ENCODE data around the gene IDH3A.
"Not testable (repeated sequence)": the region's sequence is repeated elsewhere in the genome, so short reads cannot be mapped to it uniquely, and the experiment has no call there.

Gene IDH3A

DNA sequence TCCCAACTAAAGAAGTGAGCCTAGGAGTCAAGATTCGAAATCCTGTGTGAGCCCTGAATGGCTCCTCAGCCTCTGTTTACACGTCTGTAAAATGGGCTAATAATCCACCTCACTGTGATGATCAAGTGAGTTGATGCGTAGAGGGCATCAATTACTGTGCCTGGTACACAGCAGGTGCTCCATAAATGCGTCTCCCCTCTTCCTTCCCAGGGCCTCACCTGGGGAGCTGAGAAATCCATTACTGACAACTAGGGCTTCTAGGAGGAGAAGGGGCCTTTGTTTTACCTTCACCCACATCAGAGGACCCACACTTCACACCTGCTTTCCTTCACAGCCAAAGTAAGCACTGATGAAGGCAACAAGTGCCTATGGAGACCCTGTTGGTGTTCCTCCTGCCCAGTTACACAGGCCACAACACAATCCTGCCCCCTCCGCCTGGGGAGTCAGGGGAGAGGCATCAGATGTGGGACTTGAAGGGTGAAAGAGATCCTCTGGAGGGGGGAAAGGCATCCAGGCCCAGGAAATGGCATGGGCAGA, 19.3 kb upstream of the IDH3A start:
- DNase-seq = no peak

DNA sequence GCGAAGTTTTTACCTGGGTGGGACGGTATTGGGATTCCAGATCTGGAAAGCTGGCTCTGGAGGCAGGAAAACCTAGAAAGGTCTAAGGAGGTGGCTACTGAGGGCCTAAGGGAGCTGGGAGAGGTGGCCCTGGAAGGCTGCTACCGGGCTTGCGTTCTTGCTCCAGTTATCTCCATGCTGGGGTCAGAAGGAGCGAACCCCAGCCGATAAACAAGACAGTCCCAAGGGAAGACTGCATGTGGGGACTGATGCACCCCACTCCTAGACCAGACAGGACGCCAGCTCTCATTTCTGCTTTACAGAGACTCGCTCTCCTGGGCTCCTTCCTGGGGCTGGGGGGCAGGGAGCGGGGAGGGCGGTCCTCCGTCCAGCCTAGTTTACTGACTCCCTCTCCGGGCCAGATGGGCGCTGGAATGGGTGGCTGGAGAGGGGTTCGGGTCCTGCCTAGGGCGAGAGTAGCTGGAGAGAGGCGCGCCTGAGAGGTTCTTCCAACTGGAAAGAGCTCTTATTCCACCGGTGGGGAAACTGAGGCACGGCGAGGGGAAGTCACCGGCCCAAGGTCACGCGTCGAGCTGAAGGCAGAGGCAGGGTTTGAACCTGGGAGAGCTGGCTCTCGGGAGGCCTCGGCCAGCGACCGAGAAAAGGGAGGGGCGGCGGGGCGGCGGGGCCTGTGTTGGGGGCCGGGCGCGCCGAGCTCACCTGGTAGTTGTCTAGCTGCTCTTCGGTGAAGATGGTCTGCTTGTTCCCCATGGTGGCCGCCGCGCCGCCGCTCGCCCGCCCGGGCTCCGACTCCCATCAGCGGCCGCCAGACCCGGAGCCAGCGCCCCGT, 18.5 kb upstream of the IDH3A start:
- DNase-seq = peak; percentile 58

DNA sequence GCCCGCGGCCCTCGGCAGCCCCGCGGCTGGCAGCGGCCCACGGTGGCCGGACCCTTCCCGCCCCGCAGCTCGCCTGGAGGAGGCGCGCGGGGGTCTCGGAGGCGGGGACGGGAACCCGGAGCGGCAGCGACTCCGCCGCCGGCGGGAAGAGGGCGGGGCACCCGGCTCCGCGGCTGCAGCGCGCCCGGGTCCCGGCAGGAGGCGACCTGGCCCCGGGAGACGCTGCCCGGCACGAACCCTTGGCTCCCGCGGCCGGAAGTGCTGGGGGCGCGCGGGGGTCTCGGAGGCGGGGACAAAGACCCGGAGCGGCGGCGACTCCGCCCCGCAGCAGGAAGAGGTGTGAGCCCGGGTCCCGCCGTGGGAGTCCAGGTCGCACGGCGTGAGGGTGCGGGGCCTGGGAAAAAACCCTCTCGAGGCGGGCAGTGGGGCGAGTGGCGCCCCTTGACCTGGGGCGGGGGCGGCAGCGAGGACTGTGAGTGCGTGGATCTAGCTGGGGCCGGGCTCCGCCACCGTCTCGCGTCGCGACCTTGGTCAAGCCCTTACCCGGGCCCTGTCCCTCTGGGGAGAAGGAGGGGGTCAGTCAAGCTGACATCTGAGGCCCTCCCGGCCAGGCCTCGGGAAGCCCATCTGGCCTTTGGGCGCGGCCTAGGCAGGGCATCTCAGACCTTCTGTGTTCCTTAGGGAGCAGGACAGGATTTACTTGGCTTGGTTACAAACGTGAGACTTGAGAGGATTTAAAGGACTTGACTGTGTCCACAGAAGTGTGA, 17.7 kb upstream of the IDH3A start, which contains the start of gene CIB2:
Gene CIB2 (minus strand): TSS at position 151 of the 767 bp plus-strand sequence. CDS start 230 bp downstream, outside the sequence.
- peak; percentile 88 for DNase-seq

DNA sequence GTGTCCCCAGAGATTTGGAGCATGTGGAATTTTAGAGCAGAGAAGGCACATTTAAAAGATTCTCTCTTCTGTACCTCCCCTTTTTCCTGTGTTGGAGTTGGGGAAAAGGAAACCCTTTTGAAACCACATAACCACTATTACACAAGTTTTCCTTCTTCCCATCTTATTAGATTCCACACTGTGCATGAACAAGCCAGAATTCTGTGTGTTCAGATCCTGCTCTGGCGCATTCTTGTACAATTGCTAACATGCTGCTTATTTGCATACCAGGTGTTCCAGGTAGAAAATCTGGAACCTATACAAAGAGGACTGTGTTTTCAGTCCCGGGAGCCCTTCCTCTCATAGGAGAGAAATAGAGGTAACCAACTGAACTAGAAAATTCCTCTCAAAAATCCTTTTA, 15.4 kb upstream of the IDH3A start:
- no peak for DNase-seq

DNA sequence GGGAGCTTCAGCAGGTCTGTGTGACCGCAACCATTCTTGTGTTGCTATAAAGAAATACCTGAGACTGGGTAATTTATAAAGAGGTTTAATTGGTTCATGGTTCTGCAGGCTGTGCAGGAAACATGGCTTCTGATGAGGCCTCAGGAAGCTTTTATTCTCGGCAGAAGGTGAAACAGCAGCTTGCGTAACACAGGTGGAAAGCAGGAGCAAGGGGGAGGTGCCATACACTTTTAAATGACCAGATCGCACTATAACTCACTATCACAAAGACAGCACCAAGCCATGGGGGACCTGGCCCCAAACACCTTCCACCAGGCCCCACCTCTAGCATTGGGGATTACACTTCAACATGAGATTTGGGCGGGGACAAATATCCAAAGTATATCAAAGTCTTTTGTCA, 9.6 kb upstream of the IDH3A start:
- DNase-seq = no peak

DNA sequence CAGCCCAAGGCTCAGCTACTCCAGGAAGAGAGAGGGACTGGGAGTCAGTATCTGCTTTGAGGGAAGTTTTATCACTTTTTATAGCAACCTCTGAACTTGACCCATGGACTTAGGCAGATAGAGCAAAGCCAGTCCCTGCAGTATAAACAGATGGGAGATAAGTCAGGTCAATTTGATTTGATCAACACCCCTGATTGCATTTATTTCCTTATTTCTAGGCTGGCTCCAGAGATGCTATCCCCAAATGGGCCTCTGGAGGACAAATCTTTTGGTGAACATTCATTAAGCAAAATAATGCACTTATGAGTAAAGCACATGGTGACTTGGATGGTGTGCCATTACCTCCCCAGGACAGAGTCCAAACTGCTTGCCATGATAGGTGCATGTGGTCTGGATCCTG, 8.9 kb upstream of the IDH3A start:
- no peak for DNase-seq

DNA sequence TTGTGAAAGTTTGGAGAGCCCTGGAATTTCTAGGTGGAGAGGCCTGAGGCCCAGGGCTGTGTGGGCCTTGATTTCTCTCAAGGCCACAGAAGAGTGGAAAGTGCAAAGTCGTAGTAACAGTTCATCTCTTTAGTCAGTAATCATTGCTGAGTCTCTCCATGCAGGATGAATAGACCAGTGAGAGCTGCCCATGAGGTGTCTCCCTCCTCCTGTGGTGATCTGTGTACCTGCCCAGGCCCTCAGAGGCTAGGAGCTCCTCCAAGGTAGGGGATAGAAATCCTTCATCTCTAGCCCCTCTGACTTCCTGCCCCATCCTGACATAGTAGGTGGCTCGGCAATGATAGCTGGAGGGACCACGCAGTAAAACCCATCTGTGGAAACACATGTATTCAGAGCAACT, 6.8 kb upstream of the IDH3A start:
- DNase-seq = no peak

DNA sequence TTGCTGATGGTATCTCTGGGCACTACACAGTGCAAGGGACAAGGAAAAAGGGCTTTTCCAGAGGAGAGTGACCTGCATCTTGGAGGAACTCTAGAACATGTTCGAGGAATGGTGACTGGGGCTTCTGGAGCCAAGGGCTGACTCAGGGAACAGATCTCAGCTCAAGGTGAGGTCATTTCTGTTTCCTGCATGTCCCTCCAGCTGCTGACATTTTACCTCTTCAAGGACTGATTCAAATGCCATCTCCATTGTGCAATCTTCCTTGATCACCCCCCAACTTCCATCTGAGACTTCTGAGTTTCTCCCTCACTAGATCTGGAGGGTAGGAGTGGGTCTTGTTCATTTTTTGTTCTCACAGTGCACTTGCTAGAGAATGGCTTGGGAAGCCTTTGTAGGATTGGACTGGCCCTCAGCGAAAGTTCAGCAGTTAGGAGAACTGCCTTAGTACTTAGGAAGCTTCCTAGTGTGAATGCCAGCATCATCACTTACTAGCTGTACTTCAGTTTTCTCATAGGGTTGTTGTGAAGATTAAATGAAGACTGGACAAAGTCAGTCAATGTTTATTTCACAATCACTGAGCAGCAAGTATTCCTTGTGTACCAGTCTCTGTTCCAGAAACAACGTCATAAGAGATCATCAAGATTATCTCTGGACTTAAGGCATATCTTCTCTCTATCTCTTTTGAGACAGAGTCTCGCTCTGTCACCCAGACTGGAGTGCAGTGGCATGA, 2.6 kb upstream of the IDH3A start:
- no peak for DNase-seq

DNA sequence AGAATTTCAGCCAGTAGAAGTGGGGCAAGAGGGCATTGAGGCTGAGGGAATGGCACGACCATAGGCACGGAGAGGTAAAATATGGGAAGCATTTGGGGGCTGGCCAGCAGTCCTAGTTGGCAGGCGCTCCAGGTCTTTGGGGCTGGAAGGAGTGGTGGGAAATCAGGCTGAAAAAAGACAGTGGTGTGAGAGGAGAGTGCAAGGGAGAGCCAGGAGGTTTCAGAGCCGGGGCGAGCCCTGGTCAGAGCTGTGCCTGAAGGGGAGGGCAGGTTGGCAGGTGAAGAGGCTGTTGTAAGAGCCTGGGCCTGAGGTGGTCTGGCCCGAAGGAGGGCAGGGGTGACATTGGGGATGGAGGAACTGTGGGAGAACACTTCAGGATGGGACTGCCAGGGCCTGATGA, 1.6 kb upstream of the IDH3A start:
- no peak for DNase-seq

DNA sequence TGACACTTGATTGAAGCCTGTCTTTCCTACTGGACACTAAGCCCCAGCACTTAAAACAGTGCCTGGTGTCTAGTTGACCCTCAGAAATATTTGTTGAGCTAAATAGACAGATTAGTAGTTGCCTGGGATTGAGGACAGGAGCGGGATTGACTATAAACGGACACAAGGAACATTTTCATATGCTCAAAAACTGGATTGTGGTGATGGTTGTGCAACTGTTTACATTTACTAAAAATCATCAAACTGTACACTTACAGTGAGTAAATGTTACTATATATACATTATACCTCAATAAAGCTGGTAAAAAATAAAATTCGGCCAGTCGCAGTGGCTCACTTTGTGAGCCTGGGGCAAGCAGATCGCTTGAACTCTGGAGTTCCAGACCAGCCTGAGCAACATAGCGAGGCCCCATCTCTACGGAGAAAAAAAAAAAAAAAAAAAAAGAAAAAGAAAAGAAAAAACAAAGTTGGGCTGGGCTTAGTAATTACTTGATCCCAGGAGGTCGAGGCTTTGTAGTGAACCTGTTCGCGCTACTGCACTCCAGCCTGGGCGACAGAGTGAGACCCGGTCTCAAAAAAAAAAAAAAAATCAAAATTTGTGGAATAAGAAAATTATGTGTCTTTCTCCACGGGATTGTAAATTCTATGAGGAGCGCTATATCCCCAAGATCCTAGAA, 632 bp upstream of the IDH3A start:
- DNase-seq = no peak

DNA sequence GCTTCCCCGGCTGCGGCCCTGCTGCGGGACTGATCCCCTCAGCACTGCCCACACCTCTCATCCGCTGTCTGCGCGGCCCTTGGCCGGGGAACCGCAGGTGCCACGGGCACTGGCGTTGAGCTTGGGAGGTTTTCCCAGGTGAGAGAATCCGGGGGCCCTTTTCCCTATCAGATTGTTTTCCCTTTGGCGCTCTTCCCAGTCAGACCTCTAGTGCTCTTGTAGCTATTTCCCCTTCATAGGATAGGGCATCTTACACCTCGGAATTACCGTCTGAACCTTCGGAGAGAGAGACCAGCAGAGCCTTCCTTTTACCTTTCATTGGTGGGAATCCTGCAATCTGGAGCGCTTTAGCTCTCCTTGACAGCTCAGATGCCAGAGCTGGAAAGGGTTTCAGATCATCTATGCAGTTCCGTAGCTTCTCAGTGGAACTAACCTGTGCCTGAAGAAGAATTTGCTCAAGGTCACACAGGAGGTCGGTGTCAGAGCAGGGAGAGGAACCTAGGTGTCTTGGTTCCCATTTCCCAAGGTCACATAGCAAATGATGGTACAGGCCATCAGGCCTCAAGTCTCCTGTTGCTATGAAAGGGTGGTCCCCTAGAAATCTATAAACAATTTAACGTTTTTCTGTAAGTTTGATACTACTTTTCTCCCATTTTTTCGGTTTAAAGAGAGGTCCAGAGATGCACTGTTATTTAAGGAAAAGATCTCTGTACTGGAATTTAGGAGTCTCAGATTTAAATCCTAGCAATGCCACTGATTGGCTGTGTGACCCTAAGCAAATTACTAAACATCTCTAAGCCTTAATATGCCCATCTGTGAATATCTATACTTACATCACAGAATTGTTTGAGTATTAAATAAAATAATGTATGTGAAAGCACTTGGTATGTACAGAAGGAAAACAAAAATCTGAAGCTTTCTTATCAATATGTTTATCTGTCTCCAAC, 916 bp downstream of the IDH3A start:
- DNase-seq = no peak

DNA sequence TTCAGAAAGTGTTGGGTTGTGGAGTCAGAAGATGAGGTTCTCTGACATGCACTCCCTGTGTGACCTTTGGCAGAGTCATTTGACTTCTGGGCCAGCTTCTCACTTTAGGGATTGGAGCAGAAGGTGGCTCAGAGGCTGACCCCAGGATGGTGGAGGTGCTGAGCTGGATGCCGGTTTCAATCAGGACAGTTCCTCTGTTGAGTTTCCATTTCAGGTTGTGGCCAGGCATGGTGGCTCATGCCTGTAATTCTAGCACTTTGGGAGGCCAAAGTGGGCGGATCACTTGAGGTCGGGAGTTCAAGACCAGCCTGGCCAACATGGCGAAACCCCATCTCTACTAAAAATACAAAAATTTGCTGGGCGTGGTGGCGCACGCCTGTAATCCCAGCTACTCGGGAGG, 1.9 kb downstream of the IDH3A start:
- not testable (repeated sequence) for DNase-seq

DNA sequence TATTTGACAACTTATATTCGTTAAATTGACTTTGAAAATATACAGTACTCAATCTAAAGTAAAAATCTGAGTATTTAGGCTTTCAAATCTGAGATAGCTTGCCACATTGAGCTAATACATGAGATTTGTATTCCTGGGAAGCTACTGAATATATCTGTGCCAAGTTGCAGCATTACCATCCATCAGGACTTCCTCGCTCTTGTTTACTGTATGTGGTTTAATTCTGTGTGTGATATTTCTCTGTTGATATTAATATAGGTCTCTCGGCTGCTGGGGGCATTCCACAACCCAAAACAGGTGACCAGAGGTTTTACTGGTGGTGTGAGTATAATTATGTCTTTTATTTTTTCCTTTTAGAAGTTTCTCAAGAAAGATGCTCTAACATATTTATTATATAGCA, 5.8 kb downstream of the IDH3A start:
- no peak for DNase-seq

DNA sequence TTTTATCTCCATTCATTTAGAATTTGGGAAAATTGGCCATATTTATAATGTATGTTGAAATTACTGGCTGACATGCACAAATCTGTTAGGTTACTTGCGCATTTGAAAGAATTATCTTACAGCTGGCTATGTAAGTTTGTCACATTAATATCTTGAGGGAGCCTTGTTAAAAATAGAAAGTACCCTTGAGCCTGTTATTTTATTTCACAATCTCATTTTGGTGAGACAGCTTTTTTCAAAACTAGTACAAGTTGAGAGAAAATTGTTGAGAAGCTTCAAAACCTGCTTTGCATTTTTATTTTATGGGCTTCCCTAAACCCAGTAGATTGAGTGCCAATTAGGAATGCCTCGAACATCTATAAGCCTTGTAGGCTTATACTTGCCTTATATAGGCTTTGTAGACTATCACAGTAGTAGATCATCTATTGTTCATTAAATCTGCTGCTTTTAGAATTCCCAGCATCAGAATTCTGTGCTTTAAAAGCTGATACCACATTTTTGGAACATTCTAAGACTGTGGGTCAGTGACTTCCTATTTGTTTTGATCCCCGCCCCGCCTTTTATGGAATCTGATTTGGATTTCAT, 6.3 kb downstream of the IDH3A start:
- DNase-seq = no peak

DNA sequence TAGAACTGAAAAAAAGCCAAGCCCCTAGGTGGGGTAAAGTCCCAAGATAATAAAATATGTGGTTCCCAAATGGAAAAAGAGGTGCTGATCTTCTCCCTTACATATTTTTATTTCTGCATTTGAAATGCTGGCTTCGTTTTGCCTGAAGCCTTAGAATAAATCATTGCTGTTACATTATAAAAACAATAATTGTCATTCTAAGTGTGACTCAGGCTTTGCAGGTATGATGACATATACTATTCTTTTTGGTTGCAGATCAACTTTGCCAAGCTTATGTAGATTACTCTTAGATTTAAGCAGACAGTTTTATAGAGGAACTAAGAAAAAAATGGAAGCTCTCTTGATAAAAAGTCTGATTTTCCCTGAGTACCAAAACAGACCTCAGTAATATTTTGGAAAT, 7.5 kb downstream of the IDH3A start:
- DNase-seq = no peak

DNA sequence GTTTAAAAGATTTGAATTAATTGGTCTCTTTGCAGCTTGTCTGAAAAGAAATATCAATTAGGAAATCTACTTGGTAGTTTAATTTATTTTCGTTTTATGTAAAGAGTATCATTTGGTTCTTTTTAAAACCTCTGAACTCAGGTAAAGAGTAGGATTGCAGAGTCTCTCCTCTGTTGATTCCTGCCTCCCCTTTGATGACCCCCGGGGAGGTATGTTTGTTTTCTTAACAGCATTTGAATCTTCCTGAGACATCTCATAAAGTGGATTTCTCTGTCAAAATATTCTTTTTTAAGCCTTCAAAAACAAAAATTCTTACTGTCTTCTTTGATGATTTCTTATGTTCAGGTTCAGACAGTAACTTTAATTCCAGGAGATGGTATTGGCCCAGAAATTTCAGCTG, 8.0 kb downstream of the IDH3A start:
- no peak for DNase-seq

DNA sequence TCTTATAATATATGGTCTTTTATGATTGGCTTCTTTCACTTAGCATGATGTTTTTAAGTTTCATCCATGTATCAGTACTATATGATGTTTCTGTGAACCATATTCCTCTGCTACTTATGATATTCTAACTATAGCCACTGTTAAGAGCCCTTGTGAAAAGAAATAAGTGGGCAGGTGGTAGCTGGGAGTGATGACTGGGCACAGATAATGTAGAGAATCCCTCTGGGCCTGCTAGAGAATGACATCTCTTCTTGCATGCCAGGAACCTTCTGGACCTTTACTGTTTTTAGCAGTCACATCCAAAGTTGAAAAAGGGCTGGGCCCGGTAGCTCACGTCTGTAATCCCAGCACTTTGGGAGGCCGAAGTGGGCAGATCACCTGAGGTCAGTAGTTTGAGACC, 10.2 kb downstream of the IDH3A start:
- DNase-seq = no peak

DNA sequence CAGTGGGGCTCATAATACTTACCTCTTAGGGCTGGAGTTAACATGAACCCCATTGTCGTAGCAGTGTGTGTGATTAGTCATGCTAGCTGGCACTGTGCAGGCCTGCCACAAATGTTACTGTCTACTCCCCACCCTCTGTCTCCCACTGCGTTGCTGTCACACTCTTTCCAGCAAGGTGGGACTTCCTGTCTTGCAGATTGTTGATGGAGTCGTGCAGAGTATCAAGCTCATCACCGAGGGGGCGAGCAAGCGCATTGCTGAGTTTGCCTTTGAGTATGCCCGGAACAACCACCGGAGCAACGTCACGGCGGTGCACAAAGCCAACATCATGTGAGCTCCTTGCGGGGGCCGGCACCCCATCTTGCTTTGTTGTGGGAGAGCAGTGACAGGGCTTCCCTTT, 12.9 kb downstream of the IDH3A start:
- DNase-seq = no peak

DNA sequence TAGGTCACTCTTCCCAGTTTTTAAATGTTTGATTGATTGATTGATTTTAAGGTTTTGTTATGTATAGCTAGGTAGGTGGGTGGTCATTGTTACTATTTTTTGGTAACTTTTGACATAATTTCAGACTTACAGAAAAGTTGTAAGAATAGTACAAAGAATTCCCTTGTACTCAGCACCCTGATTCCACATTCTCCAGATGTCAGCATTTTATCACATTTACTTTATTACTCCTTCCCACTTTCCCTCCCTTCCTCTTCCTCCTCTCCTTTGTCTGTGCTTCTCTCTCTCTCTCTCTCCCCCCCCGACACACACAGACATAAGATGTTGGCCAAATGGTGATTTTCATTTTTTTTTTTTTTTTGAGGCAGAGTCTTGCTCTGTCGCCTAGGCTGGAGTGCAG, 14.8 kb downstream of the IDH3A start:
- no peak for DNase-seq

DNA sequence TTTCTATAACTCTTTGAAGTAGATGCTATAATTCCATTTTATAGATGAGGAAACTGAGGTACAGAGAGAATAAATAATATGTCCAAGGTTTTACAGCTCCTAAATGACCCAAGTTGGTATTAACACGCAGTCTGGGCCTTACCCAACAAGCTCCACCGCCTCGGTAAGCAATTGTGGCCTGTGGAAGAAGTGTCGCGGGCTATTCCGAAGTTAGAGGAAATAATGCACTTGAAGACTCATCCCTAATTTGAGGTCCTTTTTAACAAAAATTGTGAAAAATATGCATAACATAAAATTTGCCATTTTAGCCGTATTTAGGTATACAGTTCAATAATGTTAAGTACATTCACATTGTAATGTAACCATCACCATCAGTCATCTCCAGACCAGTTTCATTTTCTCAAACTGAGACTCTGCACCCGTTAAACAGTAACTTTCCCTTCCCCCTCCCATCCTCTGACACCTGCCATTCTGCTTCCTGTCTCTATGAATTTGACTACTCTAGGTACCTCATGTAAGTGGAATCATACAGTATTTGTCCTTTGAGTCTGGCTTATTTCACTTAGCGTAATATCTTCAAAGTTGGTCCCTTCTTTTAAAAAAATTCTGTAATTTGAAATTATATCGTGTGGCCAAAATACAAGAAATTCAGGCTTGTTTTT, 18.2 kb downstream of the IDH3A start:
- DNase-seq = no peak

DNA sequence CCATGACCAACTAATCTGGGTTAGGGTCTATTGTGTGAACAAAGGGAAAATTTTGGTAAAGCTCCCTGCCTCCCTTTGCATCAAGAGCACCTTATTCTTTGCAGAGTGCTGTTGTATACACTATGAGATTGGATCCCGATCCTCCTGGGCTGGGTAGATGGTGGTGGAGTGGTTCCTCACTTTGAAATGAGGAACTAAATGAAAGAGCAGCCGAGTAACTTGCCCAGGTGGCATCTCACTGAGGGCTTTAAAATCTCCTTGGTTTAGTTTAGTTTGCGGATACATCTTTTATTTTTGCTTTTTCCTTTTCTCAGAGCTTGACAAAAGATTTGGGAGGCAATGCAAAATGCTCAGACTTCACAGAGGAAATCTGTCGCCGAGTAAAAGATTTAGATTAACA, 19.4 kb downstream of the IDH3A start:
- no peak for DNase-seq

Measured in right forelimb (tissue), 1 donor.